ENCODE results near the gene DDC.

DDC gene

DNA sequence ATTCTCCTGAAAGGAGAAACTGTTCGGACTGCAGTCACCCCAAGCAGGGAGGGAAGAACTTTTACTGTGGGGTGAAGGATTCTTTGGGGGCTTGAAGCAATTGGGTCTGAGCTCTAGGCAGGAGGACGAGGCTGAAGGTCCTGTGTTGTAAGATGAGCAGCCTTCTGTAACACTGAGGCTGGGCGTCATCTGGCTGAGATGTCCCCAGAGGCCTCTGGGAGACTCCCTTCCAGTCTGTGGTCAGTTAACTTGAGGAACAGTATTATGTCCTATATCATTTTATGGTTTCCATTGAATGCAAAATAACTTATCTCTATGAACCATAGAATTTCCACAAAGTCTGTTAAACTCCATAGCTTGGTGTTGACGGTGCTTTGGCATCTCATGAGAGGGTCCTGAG is 141.3 kb downstream of the DDC start:
- in situ Hi-C loops (cut with MboI; ENCODE audit: low sequenced_read_pairs), result no loop called here

GRCh38 chr7:50422858-50423257 is 142.3 kb downstream of the DDC start:
- in situ Hi-C loops (cut with MboI; ENCODE audit: low sequenced_read_pairs), result no loop called here

DNA sequence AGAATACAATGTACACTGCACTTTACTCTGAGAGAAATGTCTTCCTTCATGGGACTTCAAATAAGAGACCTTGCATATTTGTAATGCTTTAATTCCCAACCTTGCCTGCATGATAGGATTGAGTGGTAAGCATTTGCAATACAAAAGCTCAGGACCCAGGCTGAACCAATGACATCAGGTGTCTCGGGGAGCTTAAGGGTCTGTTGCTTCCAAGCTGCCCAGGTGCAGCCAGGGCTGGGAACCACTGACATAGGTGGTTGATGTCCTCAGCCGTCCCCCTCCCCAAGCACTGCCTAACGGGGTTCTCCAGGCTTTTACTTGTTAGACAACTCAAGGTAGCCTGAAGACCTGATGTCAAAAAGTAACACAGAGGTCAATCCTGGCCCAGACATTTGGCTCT is 144.2 kb downstream of the DDC start:
- in situ Hi-C loops (cut with MboI; ENCODE audit: low sequenced_read_pairs), result no loop called here

- in situ Hi-C loops (cut with MboI; ENCODE audit: low sequenced_read_pairs), result no loop called here
These were observed 146.5 kb downstream of the DDC start for GRCh38 chr7:50418526-50419290.

DNA sequence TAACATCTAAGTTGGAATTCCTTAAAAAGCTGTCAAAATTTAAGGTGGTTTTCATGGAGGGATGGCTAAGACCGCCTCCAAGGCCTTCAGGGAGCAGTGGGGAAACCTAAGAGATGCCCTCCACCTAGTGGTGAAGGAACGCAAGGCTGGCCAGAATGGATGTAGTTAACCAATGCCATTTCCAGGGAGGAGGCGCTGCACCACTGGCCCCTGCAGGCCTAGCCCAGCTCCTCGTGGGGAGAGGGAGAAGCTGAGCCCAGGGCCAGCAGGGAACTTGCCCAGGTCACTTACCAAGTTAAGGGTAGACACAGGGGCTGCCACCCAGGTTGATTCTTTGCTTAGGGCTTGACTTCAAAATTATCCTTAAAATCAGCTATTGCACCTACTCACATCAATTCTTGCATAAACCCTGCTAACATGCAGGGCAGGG is 147.1 kb downstream of the DDC start:
- in situ Hi-C loops (cut with MboI; ENCODE audit: low sequenced_read_pairs), result no loop called here

- in situ Hi-C loops (cut with MboI; ENCODE audit: low sequenced_read_pairs), result no loop called here
These were observed 148.6 kb downstream of the DDC start for GRCh38 chr7:50416527-50417182.

DNA sequence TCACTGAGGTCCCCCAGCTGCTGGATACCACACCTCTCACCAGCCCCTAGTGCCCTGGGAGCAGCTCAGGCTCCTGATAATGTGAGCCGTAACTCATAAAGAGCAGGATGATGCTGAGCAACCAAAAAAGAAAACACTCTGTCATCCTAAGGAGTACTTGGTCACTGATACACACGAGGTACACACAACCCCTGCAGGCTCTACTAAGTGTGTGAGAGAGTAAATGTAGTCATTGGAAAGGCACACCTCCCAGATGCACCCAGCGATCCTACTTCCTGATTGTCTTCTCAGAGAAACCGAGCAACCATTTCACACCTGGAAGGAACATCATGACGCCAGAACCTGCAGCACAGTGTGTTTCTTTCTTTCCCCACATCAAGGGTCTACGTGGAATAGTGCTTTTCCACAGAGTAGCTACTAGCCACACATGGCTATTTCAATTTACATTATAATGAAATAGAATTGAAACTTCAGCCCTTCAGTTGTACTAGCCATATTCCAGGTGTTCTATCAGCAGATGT is 149.3 kb downstream of the DDC start:
- in situ Hi-C loops (cut with MboI; ENCODE audit: low sequenced_read_pairs), result no loop called here

DNA sequence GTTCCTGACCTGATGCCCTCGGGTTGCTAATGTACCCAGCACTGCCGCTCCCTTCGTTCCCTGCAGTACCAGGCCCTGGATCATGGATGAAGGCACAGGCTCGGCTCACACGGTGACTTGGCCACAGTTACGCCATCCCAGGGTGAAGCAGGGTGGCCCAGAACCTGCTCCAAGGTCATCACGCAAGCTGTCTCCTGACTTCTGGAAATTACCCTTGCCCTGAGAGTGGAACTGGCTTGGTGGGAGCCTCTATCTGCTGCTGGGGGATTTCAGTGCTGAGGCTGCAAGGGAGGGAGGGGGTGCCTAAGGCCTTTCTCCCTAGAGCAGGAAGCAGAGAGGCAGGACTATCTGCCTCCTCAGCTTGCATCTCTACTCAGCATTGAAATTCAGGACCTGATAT is 151.6 kb downstream of the DDC start:
- in situ Hi-C loops (cut with MboI; ENCODE audit: low sequenced_read_pairs), result no loop called here

DNA sequence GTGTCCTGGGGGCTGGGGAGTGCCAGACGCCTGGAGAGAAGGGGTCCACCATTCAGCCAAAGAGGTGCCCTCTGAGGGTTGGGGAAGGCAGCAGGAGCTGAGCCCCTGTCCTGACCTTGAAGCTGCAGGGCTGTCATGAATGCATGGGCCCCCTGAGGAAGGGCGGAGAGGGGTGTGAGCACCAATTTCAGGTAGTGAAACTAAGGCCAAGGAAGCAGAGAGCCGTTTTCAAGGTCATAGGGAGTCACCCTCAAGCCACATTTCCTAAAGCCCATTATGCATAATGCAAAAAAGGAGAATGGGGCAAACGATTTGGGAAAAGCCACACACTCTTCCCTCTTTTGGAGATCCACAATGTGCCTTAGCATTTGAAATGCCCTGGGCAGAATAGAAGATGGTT is 152.2 kb downstream of the DDC start:
- in situ Hi-C loops (cut with MboI; ENCODE audit: low sequenced_read_pairs), result no loop called here

DNA sequence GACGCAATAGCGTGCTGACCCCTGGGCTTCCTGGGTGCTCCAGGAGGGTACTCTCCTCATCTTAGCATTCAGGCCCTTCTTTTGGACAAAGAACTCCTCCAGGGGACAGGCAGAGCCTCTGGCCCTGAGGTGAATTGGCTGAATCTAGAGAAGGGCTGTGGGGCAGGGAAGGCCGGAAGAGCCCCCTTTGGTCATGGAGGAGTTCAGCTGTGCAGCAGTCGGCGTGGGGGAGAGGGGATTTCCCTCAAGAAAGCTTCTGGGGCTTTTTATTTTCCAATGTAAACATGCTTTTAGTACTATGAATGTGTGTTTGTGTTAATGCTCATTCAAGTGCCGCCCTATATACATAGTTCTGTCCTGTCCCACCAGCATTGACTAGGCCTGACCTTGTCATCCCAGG is 153.9 kb downstream of the DDC start:
- in situ Hi-C loops (cut with MboI; ENCODE audit: low sequenced_read_pairs), result no loop called here

DNA sequence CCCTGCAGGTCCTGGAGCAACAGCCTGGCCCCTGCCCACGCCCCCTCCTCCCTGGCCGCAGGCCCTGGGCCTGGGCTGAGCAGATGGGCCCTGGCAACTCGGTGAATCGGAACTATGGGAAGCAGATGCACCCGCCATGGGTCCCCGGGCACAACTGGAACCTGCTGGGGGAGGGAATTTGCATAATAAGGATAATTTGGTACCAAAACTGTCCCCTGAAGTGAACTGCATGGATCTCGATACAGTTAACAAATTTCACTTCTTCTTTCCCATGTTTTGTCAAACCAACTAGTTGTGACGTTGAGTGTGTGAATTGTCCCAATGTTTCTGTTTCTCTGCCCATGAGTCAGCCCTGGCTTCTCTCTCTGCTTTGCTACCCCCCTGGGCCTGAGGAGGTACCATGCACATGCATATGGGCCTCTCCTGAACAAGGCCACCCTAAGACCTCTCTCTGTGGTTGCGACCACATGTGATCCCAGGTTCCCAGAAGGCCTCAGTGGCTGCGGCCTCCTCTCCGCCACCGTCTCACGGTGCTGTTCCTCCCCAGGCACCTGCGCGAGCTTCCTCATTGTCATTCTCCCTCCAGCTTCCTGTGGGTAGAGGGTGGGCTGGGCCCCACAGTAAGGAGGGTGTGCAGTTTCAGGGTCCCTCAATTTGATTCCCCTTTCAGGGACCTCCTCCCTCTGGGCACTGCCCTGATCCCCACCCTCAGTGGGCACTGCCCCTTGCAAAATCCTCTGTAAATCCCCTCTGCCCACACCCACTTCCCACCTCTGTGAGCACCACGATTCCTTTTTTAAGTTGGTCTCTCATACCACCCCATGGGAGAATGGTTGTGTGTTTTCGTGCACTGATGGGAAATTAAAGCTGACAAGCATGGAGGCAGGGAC is 155.1 kb downstream of the DDC start:
- in situ Hi-C loops (cut with MboI; ENCODE audit: low sequenced_read_pairs), result no loop called here

Measured in HL-60/S4 (cell line).